Measurements from ENCODE around the gene ELFN2.

GRCh38 chr22:37376643-37377042, 50.6 kb downstream of the ELFN2 start:
- TF ChIP-seq CTCF (tag by site-specific recombination; IDR thresholded peaks at IDR 0.05) = no peak
- TF ChIP-seq, protein P1, sequence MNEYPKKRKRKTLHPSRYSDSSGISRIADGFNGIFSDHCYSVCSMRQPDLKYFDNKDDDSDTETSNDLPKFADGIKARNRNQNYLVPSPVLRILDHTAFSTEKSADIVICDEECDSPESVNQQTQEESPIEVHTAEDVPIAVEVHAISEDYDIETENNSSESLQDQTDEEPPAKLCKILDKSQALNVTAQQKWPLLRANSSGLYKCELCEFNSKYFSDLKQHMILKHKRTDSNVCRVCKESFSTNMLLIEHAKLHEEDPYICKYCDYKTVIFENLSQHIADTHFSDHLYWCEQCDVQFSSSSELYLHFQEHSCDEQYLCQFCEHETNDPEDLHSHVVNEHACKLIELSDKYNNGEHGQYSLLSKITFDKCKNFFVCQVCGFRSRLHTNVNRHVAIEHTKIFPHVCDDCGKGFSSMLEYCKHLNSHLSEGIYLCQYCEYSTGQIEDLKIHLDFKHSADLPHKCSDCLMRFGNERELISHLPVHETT (tag by site-specific recombination; IDR thresholded peaks at IDR 0.05) = no peak
- TF ChIP-seq ZNF423 (tag by site-specific recombination; IDR thresholded peaks at IDR 0.05) = no peak
- TF ChIP-seq YY1 (tag by site-specific recombination; IDR thresholded peaks at IDR 0.05) = no peak
- TF ChIP-seq WT1 (tag by site-specific recombination; IDR thresholded peaks at IDR 0.05) = no peak
